HepG2 (cell line): ENCODE results near the gene SAA1.

Source experiments
- CEBPG ChIP-seq: IDR thresholded peaks from 2 replicates; pipeline ENCODE4 v1.6.1; 2016
- CTCF ChIP-seq: sonication (generic); formaldehyde crosslinking; IDR thresholded peaks from 2 replicates; pipeline ENCODE4 v1.5.0; 2020; ENCODE audit warnings: mild to moderate bottlenecking, missing genetic modification reagents, moderate library complexity
- DDIT3 ChIP-seq: sonication (generic); formaldehyde crosslinking; IDR thresholded peaks from 2 replicates; pipeline ENCODE4 v1.4.0; 2020; ENCODE audit warnings: mild to moderate bottlenecking, missing genetic modification reagents
- E2F5 ChIP-seq: sonication (generic); formaldehyde crosslinking; conservative IDR thresholded peaks from 2 replicates; pipeline ENCODE4 v1.4.0; 2020; ENCODE audit warnings: missing genetic modification reagents
- EZH2 ChIP-seq: conservative IDR thresholded peaks from 2 replicates; pipeline ENCODE4 v1.6.1; 2012; ENCODE audit warnings: mild to moderate bottlenecking, low read depth, low read length, moderate library complexity
- POLR2A ChIP-seq, 2 experiments: IDR thresholded peaks; 2 replicates each; pipeline ENCODE4 v1.6.1; 2011; ENCODE audit warnings: low read depth in 2 of 2, low read length in 2 of 2, mild to moderate bottlenecking in 1 of 2, moderate library complexity in 1 of 2; ENCODE audit not compliant: insufficient read depth in 1 of 2
- RAD21 ChIP-seq: fragments of 450-650 bp; formaldehyde crosslinking; IDR thresholded peaks from 2 replicates; pipeline ENCODE4 v1.5.0; 2020; ENCODE audit warnings: mild to moderate bottlenecking
- UBTF ChIP-seq: sonication (generic); formaldehyde crosslinking; IDR thresholded peaks from 2 replicates; pipeline ENCODE4 v1.4.0; 2020; ENCODE audit warnings: mild to moderate bottlenecking, missing genetic modification reagents
- USF2 ChIP-seq, 2 experiments: sonication (generic) in 1 of 2; formaldehyde crosslinking in 1 of 2; IDR thresholded peaks; 2 replicates each; pipeline versions ENCODE4 v1.5.1 to v1.6.1; 2011 to 2020; ENCODE audit warnings: borderline replicate concordance in 1 of 2, low read depth in 1 of 2, low read length in 1 of 2, mild to moderate bottlenecking in 1 of 2, missing genetic modification reagents in 1 of 2, moderate library complexity in 1 of 2
- ZFP1 ChIP-seq: IDR thresholded peaks from 2 replicates; pipeline ENCODE4 v1.6.1; 2016
- ZNF562 ChIP-seq: sonication (generic); formaldehyde crosslinking; IDR thresholded peaks from 2 replicates; pipeline ENCODE4 v1.8.0; 2022; ENCODE audit warnings: missing genetic modification reagents, borderline replicate concordance
- ZNF878 ChIP-seq: sonication (generic); formaldehyde crosslinking; IDR thresholded peaks from 2 replicates; pipeline ENCODE4 v1.8.1; 2023; ENCODE audit warnings: mild to moderate bottlenecking, missing genetic modification reagents, moderate library complexity

GRCh38 chr11:18235394-18236334 is 30.4 kb upstream of the SAA1 start:
- TF ChIP-seq USF2 (IDR thresholded peaks at IDR 0.05; ENCODE audit: low read depth, low read length), result no peak
- TF ChIP-seq USF2 (CRISPR knock-in tag; IDR thresholded peaks at IDR 0.05; ENCODE audit: borderline replicate concordance), result no peak
- TF ChIP-seq ZNF878 (CRISPR knock-in tag), result no peak
- TF ChIP-seq CTCF (CRISPR knock-in tag), result no peak
- TF ChIP-seq ZNF562 (CRISPR knock-in tag), result no peak
- no peak for TF ChIP-seq CEBPG (CRISPR knock-in tag)
- peak in 1 of 2 experiments; percentile 30; a peak in 1 of 4 replicates for TF ChIP-seq POLR2A (IDR thresholded peaks at IDR 0.05; ENCODE audit: insufficient read depth in 1 of 2, low read depth in 2 of 2, low read length in 2 of 2)
- TF ChIP-seq E2F5 (CRISPR knock-in tag), result no peak
- TF ChIP-seq RAD21 (CRISPR knock-in tag), result no peak
- no peak for TF ChIP-seq UBTF (CRISPR knock-in tag)
- TF ChIP-seq DDIT3 (CRISPR knock-in tag), result no peak
- TF ChIP-seq ZFP1 (CRISPR knock-in tag), result no peak
- TF ChIP-seq EZH2, result no peak
